HEK293 (cell line): ENCODE data around the gene NEK10.

ENCODE experiments used
- CTCF ChIA-PET: fragments of 350-600 bp; formaldehyde crosslinking; extraction: SDS; loops from one replicate; lab custom pipeline; 2021; ENCODE audit warnings: antibody characterized with exemption; lab: Yijun Ruan, JAX
- POLR2A ChIA-PET: fragments of 300-600 bp; formaldehyde crosslinking; extraction: SDS; loops from one replicate; lab custom pipeline; 2020; ENCODE audit warnings: antibody characterized with exemption, inconsistent platforms; lab: Yijun Ruan, JAX
- H3K27ac ChIP-seq: fragments of 200-500 bp; sonication (Bioruptor generic); 2 replicates; pipeline ENCODE4 v1.5.1; 2014; ENCODE audit warnings: low read depth, low read length, control low read depth, inconsistent platforms; ENCODE audit errors: extremely low read depth
- H3K36me3 ChIP-seq, 2 experiments: fragments of 200-500 bp in 1 of 2; sonication (Bioruptor generic) in 1 of 2; 1 replicate in 1 of 2; 2 replicates in 1 of 2; pipeline ENCODE4 v1.5.1; 2014 to 2017; ENCODE audit warnings: inconsistent platforms in 2 of 2, low read length in 2 of 2; ENCODE audit not compliant: control insufficient read depth in 2 of 2, insufficient read depth in 1 of 2
- H3K4me1 ChIP-seq: fragments of 200-500 bp; sonication (Bioruptor generic); 2 replicates; pipeline ENCODE4 v1.5.1; 2014; ENCODE audit warnings: mild to moderate bottlenecking, low read length, inconsistent platforms; ENCODE audit not compliant: control insufficient read depth, insufficient read depth
- H3K4me3 ChIP-seq: 2 replicates; pipeline ENCODE4 v1.5.1; 2011; ENCODE audit warnings: low read depth, mild to moderate bottlenecking, control low read depth, low read length, moderate library complexity
- H3K9me3 ChIP-seq: fragments of 200-500 bp; sonication (Bioruptor generic); 2 replicates; pipeline ENCODE4 v1.5.1; 2014; ENCODE audit warnings: low read depth, low read length, inconsistent platforms; ENCODE audit not compliant: control insufficient read depth, insufficient read depth
- ATF2 ChIP-seq: fragments of 450-650 bp; formaldehyde crosslinking; IDR thresholded peaks from 2 replicates; pipeline ENCODE4 v1.5.1; 2016; ENCODE audit warnings: missing biosample characterization, missing genetic modification characterization, low read depth
- BCL11B ChIP-seq: fragments of 450-650 bp; formaldehyde crosslinking; IDR thresholded peaks from 2 replicates; pipeline ENCODE4 v1.5.1; 2016; ENCODE audit warnings: low read depth, missing biosample characterization, missing genetic modification characterization
- BCL6B ChIP-seq: fragments of 450-650 bp; formaldehyde crosslinking; IDR thresholded peaks from 2 replicates; pipeline ENCODE4 v1.5.1; 2017; ENCODE audit warnings: missing biosample characterization, missing genetic modification characterization
- FEZF1 ChIP-seq: fragments of 450-650 bp; formaldehyde crosslinking; IDR thresholded peaks from 2 replicates; pipeline ENCODE4 v1.5.1; 2016; ENCODE audit warnings: missing biosample characterization, missing genetic modification characterization
- GLI4 ChIP-seq: fragments of 450-650 bp; formaldehyde crosslinking; IDR thresholded peaks from 2 replicates; pipeline ENCODE4 v1.5.1; 2016; ENCODE audit warnings: missing biosample characterization, missing genetic modification characterization
- KLF1 ChIP-seq: fragments of 450-650 bp; formaldehyde crosslinking; IDR thresholded peaks from 2 replicates; pipeline ENCODE4 v1.5.1; 2016; ENCODE audit warnings: missing biosample characterization, missing genetic modification characterization
- KLF16 ChIP-seq: fragments of 450-650 bp; formaldehyde crosslinking; IDR thresholded peaks from 2 replicates; pipeline ENCODE4 v1.5.1; 2017; ENCODE audit warnings: missing biosample characterization, missing genetic modification characterization
- REPIN1 ChIP-seq: fragments of 450-650 bp; formaldehyde crosslinking; IDR thresholded peaks from 2 replicates; pipeline ENCODE4 v1.5.1; 2017; ENCODE audit warnings: missing biosample characterization, missing genetic modification characterization, low read depth
- TRIM28 ChIP-seq: IDR thresholded peaks from 2 replicates; pipeline ENCODE4 v1.6.1; 2011; ENCODE audit warnings: low read length, control low read depth, borderline replicate concordance
- YY1 ChIP-seq: fragments of 450-650 bp; formaldehyde crosslinking; IDR thresholded peaks from 2 replicates; pipeline ENCODE4 v1.5.1; 2018; ENCODE audit warnings: missing biosample characterization, missing genetic modification characterization
- ZBTB49 ChIP-seq: fragments of 450-650 bp; formaldehyde crosslinking; IDR thresholded peaks from 2 replicates; pipeline ENCODE4 v1.5.1; 2016; ENCODE audit warnings: missing biosample characterization, missing genetic modification characterization, low read depth
- ZBTB8A ChIP-seq: fragments of 450-650 bp; formaldehyde crosslinking; IDR thresholded peaks from 2 replicates; pipeline ENCODE4 v1.5.1; 2016; ENCODE audit warnings: missing biosample characterization, missing genetic modification characterization
- ZEB2 ChIP-seq: fragments of 450-650 bp; formaldehyde crosslinking; IDR thresholded peaks from 2 replicates; pipeline ENCODE4 v1.5.1; 2016; ENCODE audit warnings: missing biosample characterization, missing genetic modification characterization
- ZFHX2 ChIP-seq: fragments of 450-650 bp; formaldehyde crosslinking; conservative IDR thresholded peaks from 2 replicates; pipeline ENCODE4 v1.5.1; 2016; ENCODE audit warnings: missing biosample characterization, missing genetic modification characterization
- ZIC2 ChIP-seq: fragments of 450-650 bp; formaldehyde crosslinking; IDR thresholded peaks from 2 replicates; pipeline ENCODE4 v1.5.1; 2016; ENCODE audit warnings: missing biosample characterization, missing genetic modification characterization
- ZNF157 ChIP-seq: fragments of 450-650 bp; formaldehyde crosslinking; IDR thresholded peaks from 2 replicates; pipeline ENCODE4 v1.5.1; 2016; ENCODE audit warnings: missing biosample characterization, missing genetic modification characterization
- ZNF16 ChIP-seq: fragments of 450-650 bp; formaldehyde crosslinking; IDR thresholded peaks from 2 replicates; pipeline ENCODE4 v1.5.1; 2016; ENCODE audit warnings: low read depth, missing biosample characterization, missing genetic modification characterization
- ZNF239 ChIP-seq: fragments of 450-650 bp; formaldehyde crosslinking; IDR thresholded peaks from 2 replicates; pipeline ENCODE4 v1.5.1; 2016; ENCODE audit warnings: missing biosample characterization, missing genetic modification characterization
- ZNF366 ChIP-seq: fragments of 450-650 bp; formaldehyde crosslinking; conservative IDR thresholded peaks from 2 replicates; pipeline ENCODE4 v1.5.1; 2016; ENCODE audit warnings: missing biosample characterization, missing genetic modification characterization
- ZNF394 ChIP-seq: fragments of 450-650 bp; formaldehyde crosslinking; IDR thresholded peaks from 2 replicates; pipeline ENCODE4 v1.5.1; 2016; ENCODE audit warnings: missing biosample characterization, missing genetic modification characterization, mild to moderate bottlenecking, moderate library complexity, borderline replicate concordance
- ZNF423 ChIP-seq: fragments of 450-650 bp; formaldehyde crosslinking; IDR thresholded peaks from 2 replicates; pipeline ENCODE4 v1.5.1; 2016; ENCODE audit warnings: missing biosample characterization, missing genetic modification characterization
- ZNF473 ChIP-seq: fragments of 450-650 bp; formaldehyde crosslinking; IDR thresholded peaks from 2 replicates; pipeline ENCODE4 v1.5.1; 2017; ENCODE audit warnings: missing biosample characterization, missing genetic modification characterization
- ZNF521 ChIP-seq: fragments of 450-650 bp; formaldehyde crosslinking; IDR thresholded peaks from 2 replicates; pipeline ENCODE4 v1.5.1; 2017; ENCODE audit warnings: missing biosample characterization, mild to moderate bottlenecking, missing genetic modification characterization
- ZNF529 ChIP-seq: fragments of 450-650 bp; formaldehyde crosslinking; IDR thresholded peaks from 2 replicates; pipeline ENCODE4 v1.5.1; 2017; ENCODE audit warnings: missing genetic modification characterization, missing biosample characterization; ENCODE audit not compliant: insufficient replicate concordance
- ZNF585B ChIP-seq: fragments of 450-650 bp; formaldehyde crosslinking; IDR thresholded peaks from 2 replicates; pipeline ENCODE4 v1.5.1; 2016; ENCODE audit warnings: missing biosample characterization, missing genetic modification characterization
- ZNF596 ChIP-seq: fragments of 450-650 bp; IDR thresholded peaks from 2 replicates; pipeline ENCODE4 v1.5.0; 2018; ENCODE audit warnings: missing biosample characterization, mild to moderate bottlenecking, missing genetic modification characterization, moderate library complexity
- ZNF701 ChIP-seq: fragments of 450-650 bp; formaldehyde crosslinking; IDR thresholded peaks from 2 replicates; pipeline ENCODE4 v1.5.1; 2016; ENCODE audit warnings: missing biosample characterization, missing genetic modification characterization
- ZNF747 ChIP-seq: fragments of 450-650 bp; formaldehyde crosslinking; IDR thresholded peaks from 2 replicates; pipeline ENCODE4 v1.5.1; 2016; ENCODE audit warnings: missing biosample characterization, missing genetic modification characterization
- TF ChIP-seq, protein P1 (sequence below): fragments of 450-650 bp; formaldehyde crosslinking; IDR thresholded peaks from 2 replicates; pipeline ENCODE4 v1.5.1; 2016; ENCODE audit warnings: missing biosample characterization, missing genetic modification characterization

NEK10 gene

GRCh38 chr3:27213450-27213849, 155.7 kb downstream of the NEK10 start:
- TF ChIP-seq ZNF596 (no peak), YY1 (tag by site-specific recombination) (no peak), ZBTB8A (tag by site-specific recombination) (no peak), ZNF747 (no peak), BCL11B (no peak), ZNF701 (tag by site-specific recombination) (no peak), TRIM28 (no peak), ATF2 (tag by site-specific recombination) (no peak), ZNF16 (tag by site-specific recombination) (no peak), REPIN1 (no peak), ZNF394 (tag by site-specific recombination) (no peak), ZNF529 (tag by site-specific recombination) (no peak)
- TF ChIP-seq, protein P1, sequence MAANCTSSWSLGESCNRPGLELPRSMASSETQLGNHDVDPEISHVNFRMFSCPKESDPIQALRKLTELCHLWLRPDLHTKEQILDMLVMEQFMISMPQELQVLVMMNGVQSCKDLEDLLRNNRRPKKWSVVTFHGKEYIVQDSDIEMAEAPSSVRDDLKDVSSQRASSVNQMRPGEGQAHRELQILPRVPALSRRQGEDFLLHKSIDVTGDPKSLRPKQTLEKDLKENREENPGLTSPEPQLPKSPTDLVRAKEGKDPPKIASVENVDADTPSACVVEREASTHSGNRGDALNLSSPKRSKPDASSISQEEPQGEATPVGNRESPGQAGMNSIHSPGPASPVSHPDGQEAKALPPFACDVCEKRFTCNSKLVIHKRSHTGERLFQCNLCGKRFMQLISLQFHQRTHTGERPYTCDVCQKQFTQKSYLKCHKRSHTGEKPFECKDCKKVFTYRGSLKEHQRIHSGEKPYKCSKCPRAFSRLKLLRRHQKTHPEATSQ (tag by site-specific recombination), result no peak
- H3K4me3 ChIP-seq, result no peak overlapping the region
- no peak overlapping the region for H3K27ac ChIP-seq
- no peaks in the 10 kb centered on the region for H3K4me1 ChIP-seq
- H3K9me3 ChIP-seq, result no peaks in the 10 kb centered on the region
- CTCF ChIA-PET, result no interaction called here
- no peaks in the 10 kb centered on the region for H3K36me3 ChIP-seq
- POLR2A ChIA-PET, result no interaction called here

GRCh38 chr3:27209617-27210264, 159.4 kb downstream of the NEK10 start:
- H3K4me3 ChIP-seq, result no peak overlapping the region
- H3K27ac ChIP-seq, result no peak overlapping the region
- ChIA-PET CTCF (interaction anchor here (0.6 kb wide), 1 partner anchor 76 kb away, joined by 3 read pairs; no protein-coding TSS in a partner anchor), POLR2A (interaction anchor here (0.5 kb wide), 1 partner anchor 9 kb away, joined by 6 read pairs; no protein-coding TSS in a partner anchor)
- no peaks in the 10 kb centered on the region for H3K4me1 ChIP-seq
- TF ChIP-seq ZFHX2 (tag by site-specific recombination) (no peak), ZNF423 (tag by site-specific recombination) (no peak), KLF1 (tag by site-specific recombination) (no peak), ZBTB49 (tag by site-specific recombination) (no peak), ZNF157 (tag by site-specific recombination) (no peak), ZNF473 (tag by site-specific recombination) (no peak), GLI4 (tag by site-specific recombination) (no peak), BCL6B (tag by site-specific recombination) (no peak), ZNF521 (tag by site-specific recombination) (no peak), ZIC2 (tag by site-specific recombination) (no peak), ZBTB8A (tag by site-specific recombination) (no peak), ZEB2 (tag by site-specific recombination) (no peak), ZNF585B (tag by site-specific recombination) (no peak), ZNF366 (no peak), KLF16 (tag by site-specific recombination) (no peak), FEZF1 (tag by site-specific recombination) (no peak), ZNF239 (tag by site-specific recombination) (no peak)
- H3K36me3 ChIP-seq, result no peaks in the 10 kb centered on the region
- no peaks in the 10 kb centered on the region for H3K9me3 ChIP-seq
